ENCODE results near the gene XPO1.
"Not testable (repeated sequence)": the region's sequence is repeated elsewhere in the genome, so short reads cannot be mapped to it uniquely, and the experiment has no call there.

Gene XPO1

GRCh38 chr2:61538200-61538919 is at the start of gene XPO1:
XPO1 (minus strand) TSS chr2:61538356; CDS start chr2:61533897, 4,459 bp downstream.
- peak; percentile 96 to 99 for DNase-seq

- not testable (repeated sequence) for DNase-seq
These were observed 48.8 kb upstream of the XPO1 start for GRCh38 chr2:61586928-61587327.

GRCh38 chr2:61585383-61585782 is 47.2 kb upstream of the XPO1 start:
- DNase-seq: no peak

- DNase-seq: not testable (repeated sequence)
These were observed 46.2 kb upstream of the XPO1 start for GRCh38 chr2:61584368-61584767.

GRCh38 chr2:61582165-61582564 is 44.0 kb upstream of the XPO1 start:
- no peak for DNase-seq

- DNase-seq: no peak
These were observed 43.6 kb upstream of the XPO1 start for GRCh38 chr2:61581716-61582115.

- no peak for DNase-seq
These were observed 37.3 kb upstream of the XPO1 start for GRCh38 chr2:61575447-61575859.

GRCh38 chr2:61566566-61566965 is 28.4 kb upstream of the XPO1 start:
- DNase-seq: no peak

- DNase-seq: no peak
These were observed 24.5 kb upstream of the XPO1 start for GRCh38 chr2:61562615-61563014.

- no peak for DNase-seq
These were observed 20.0 kb upstream of the XPO1 start for GRCh38 chr2:61558160-61558559.

GRCh38 chr2:61557381-61557780 is 19.2 kb upstream of the XPO1 start:
- no peak for DNase-seq

GRCh38 chr2:61554604-61555003 is 16.4 kb upstream of the XPO1 start:
- DNase-seq: no peak

GRCh38 chr2:61550375-61551209 is 12.4 kb upstream of the XPO1 start:
- DNase-seq: no peak

GRCh38 chr2:61549546-61549945 is 11.4 kb upstream of the XPO1 start:
- no peak for DNase-seq

- DNase-seq: no peak
These were observed 4.9 kb upstream of the XPO1 start for GRCh38 chr2:61543062-61543461.

- DNase-seq: not testable (repeated sequence)
These were observed 2.0 kb upstream of the XPO1 start for GRCh38 chr2:61540167-61540566.

- DNase-seq: no peak
These were observed 864 bp upstream of the XPO1 start for GRCh38 chr2:61538920-61539520.

GRCh38 chr2:61537950-61538199 is 281 bp downstream of the XPO1 start:
- no peak for DNase-seq

GRCh38 chr2:61537277-61537949 is 743 bp downstream of the XPO1 start:
- DNase-seq: no peak

GRCh38 chr2:61536572-61537276 is 1.4 kb downstream of the XPO1 start:
- DNase-seq: peak; percentile 24 to 60

- DNase-seq: peak in 1 of 2 experiments; percentile 19
These were observed 2.0 kb downstream of the XPO1 start for GRCh38 chr2:61536180-61536571.

- DNase-seq: no peak
These were observed 2.7 kb downstream of the XPO1 start for GRCh38 chr2:61535449-61535848.

- no peak for DNase-seq
These were observed 3.2 kb downstream of the XPO1 start for GRCh38 chr2:61534926-61535325.

Measured in cerebellar nuclear complex (tissue), 1 donor.